ENCODE measurements around the gene CACNB4.

- TF ChIP-seq EP300 (IDR thresholded peaks at IDR 0.05) (no peak), POLR2A (IDR thresholded peaks at IDR 0.05) (no peak)
- TF ChIP-seq, protein P1, sequence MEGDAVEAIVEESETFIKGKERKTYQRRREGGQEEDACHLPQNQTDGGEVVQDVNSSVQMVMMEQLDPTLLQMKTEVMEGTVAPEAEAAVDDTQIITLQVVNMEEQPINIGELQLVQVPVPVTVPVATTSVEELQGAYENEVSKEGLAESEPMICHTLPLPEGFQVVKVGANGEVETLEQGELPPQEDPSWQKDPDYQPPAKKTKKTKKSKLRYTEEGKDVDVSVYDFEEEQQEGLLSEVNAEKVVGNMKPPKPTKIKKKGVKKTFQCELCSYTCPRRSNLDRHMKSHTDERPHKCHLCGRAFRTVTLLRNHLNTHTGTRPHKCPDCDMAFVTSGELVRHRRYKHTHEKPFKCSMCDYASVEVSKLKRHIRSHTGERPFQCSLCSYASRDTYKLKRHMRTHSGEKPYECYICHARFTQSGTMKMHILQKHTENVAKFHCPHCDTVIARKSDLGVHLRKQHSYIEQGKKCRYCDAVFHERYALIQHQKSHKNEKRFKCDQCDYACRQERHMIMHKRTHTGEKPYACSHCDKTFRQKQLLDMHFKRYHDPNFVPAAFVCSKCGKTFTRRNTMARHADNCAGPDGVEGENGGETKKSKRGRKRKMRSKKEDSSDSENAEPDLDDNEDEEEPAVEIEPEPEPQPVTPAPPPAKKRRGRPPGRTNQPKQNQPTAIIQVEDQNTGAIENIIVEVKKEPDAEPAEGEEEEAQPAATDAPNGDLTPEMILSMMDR (IDR thresholded peaks at IDR 0.05), result no peak
Measured at GRCh38 chr2:152078023-152078422, 20.8 kb downstream of the CACNB4 start.

All from sigmoid colon (tissue), 4 donors.